Measurements from ENCODE around the gene IFT88.

- TF ChIP-seq ATF2 (tag by site-specific recombination; IDR thresholded peaks at IDR 0.05; ENCODE audit: low read depth) (no peak), ZNF23 (tag by site-specific recombination; IDR thresholded peaks at IDR 0.05; ENCODE audit: borderline replicate concordance) (no peak)
Measured at GRCh38 chr13:20669162-20669561, 102.2 kb downstream of the IFT88 start.
